HG02763 (cell line): ENCODE measurements around the gene HOXB4.

Experiments
- ATAC-seq: cut with Tn5 transposase; IDR thresholded peaks from one replicate; pipeline ENCODE4 v1.9.1; 2021; ENCODE audit warnings: mild to moderate bottlenecking, moderate library complexity; ENCODE audit not compliant: unreplicated experiment

The HOXB4 gene

DNA sequence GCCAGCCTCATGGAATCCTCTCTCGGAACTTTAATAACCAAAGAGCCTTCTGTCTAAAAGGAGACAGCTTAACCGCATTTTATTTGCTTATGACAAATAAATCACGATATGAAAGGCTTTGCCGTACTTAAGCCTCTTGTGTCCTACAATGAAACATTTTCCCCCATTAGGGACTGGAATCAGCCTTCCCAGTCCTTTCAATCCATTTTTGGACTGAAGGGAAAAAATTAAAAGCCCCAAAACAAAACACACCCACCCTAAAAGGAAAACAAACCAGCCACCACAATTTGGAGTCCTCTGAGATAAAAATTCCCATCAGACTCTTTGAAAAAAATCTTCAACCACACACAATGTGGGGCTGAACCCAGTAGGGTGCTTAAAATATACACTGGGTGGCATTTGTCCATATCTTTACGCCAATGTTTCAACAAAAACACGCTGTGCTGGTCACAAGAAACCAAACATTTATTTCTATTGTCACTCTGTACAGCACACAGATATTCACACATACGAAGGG, 3.0 kb downstream of the HOXB4 start:
- no peak for ATAC-seq

DNA sequence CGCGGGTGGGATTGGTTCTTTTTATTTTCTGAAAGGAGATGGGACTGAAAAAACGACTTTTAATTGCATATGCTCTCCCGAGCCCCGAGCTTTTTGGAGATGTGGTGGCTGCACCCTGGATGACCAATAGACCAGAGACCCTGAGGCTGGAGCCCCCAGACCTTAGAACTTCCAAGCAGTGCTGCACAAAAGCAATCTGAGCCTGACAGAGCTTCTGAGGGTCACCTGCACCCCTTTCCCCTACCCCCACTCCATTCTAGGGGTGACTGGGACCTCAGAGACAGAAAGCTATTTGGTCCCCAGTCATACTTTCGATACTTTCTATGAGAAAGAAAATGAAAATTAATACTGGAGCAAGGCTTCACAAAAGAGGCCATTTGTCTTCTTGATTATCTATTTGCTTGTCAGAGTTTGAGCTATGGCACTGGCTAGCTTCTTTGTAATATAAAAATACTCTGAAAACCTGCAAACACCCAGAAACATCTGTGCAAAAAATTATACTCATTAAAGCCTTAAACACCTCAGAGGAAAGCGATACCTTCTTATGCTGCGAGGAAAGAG, 3.6 kb downstream of the HOXB4 start:
- ATAC-seq: no peak

- ATAC-seq: no peak
Observed at GRCh38 chr17:48571826-48572417, 6.2 kb downstream of the HOXB4 start.

GRCh38 chr17:48571024-48571818, 6.9 kb downstream of the HOXB4 start:
- ATAC-seq: no peak

GRCh38 chr17:48570325-48571023, 7.7 kb downstream of the HOXB4 start:
- no peak for ATAC-seq

- ATAC-seq: no peak
Observed at GRCh38 chr17:48569674-48570324, 8.4 kb downstream of the HOXB4 start.

GRCh38 chr17:48569240-48569582, 8.9 kb downstream of the HOXB4 start:
- no peak for ATAC-seq

- ATAC-seq: no peak
Observed at GRCh38 chr17:48568499-48569239, 9.5 kb downstream of the HOXB4 start.

- no peak for ATAC-seq
Observed at GRCh38 chr17:48567646-48568354, 10.3 kb downstream of the HOXB4 start.

DNA sequence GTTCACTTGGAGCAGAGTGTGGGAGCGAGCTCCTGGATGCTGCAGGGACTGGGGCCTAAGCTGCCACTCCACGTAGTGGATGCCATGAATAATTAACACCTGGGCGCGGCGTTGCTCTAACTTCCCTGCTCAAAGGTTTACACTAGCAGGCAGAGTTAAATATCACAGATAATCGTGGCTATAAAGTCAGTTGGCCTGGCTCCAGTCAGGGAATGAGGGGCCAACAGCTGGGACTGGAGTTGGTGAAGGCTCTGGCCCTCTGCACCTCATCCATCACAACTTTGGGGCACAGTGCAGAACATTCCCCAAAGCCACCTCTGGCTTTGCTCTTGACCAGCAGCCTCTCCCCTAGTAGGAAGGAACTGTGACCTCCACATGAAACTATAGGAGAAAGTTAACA, 10.9 kb downstream of the HOXB4 start:
- ATAC-seq: no peak

- ATAC-seq: no peak
Observed at GRCh38 chr17:48566717-48567116, 11.4 kb downstream of the HOXB4 start.

DNA sequence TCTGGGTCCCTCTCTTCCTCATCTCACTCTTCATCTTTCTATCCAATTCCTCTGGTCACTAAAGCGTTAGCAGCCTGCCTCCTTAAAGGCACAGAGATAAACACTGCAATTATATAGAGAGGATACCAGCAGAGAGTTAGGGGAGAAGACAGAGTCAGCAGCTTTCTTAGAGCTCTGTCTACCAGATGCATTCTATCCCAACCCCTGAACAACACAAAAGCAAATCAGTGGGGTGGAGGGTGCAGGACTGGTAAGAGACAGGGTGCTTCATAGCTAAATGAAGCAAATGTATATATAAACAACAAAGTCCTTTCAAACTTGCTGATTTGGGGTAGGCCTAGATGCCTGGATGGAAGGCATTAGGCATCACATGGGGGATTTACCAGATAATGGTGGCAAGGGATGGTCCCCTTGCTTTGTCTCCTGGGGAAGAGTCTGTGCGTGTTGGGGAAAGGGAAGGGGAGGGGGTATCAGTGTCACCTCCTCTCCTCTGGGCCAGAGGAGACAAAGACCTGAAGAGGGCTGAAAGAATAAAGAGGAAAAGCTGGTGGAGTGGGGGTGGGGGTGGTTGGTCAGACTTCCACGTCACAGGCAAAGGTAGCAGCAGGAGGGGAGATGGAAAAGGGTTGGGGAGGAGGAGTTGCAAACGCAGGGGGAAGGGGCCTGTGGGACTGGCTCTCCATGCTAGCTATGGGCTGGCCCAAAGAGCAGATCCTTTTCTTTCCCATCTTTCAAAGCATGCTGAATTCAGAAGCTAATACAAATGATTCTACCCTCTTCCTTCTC, 12.0 kb downstream of the HOXB4 start:
- ATAC-seq: no peak

- no peak for ATAC-seq
Observed at GRCh38 chr17:48565022-48565554, 13.1 kb downstream of the HOXB4 start.

DNA sequence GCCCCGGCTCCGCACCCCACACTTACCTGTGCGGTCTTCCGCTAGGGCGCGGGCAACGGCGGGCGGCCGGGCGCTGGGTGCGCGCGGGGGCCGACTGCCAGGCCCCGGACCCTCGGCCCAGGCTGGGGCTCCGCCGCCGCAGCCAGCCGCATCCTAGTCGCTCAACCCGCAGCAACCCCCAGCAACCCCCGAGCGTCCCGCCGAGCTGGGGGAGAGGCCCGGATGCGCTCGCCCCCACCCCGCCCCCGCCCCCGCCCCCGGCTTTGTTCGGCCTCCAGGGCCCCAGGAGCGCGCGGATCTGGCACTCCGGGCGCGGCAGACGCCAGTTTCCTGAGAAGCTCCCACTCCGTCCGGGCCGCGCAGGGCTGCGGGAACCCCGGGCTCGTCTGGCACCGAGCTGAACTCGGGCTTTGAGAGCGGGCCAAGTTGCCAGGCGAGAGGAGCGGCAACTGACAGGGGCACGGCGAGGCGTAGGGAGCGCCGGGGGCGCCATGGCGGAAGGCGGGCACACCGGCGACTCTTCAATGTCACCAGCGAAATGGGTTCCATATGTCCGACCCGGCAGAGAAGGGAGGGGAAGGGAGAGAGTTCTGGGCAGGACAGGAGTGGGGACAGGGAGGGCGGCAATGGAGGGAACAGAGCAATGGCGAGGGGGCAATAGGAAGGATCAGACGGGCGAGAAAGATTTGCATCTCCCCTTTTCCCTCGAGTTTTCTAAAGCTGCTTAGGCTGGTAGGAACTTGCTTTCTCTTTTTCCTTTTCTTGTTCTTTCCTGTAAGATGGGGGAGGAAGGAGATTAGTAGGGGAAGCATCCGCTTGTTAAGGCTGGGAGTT, 13.7 kb downstream of the HOXB4 start:
- ATAC-seq: no peak

DNA sequence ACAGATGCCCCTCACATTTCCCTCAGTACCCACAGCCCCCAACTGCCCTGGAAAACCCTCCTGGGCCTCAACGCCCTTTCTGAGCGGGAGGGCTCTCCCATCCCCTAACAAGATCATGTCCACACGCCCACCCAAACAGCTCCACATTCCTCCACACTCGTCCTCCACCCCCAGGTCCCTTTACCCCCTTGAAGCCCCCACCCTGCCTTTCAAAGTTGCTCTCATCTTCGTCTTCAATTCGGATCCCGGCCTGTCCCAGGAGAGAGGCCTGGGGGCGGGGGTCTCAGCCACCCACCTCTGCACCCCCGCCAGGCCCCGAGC, 14.3 kb downstream of the HOXB4 start:
- no peak for ATAC-seq

DNA sequence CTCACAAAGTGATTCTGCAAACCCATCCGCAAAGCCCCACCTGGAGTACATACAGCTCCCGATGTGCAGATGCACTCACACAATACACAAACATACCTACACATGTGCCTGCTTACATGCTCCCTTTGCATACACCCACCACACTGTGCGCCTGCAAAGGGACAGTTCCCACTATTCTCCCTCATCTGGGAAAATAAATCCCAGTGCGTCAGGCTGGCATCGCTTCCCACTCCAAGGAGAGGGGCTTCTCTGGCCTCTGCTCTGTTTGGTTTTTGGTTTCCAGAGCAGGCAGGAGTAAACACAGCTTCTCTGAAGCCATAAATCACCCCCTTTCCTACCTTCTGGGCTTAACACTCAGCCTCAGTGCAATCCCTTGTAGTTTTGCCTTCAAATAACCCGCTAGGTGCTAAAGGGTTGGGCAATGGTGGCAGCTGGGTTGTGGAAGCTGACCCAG, 14.7 kb downstream of the HOXB4 start:
- ATAC-seq: no peak

GRCh38 chr17:48562934-48563333, 15.2 kb downstream of the HOXB4 start:
- no peak for ATAC-seq
